ENCODE results near the gene DNMT1. TPM values are rescaled to one million over a fixed set of nuclear protein-coding genes. Genes with fewer than 3 reads are reported as not detected.

DNMT1 gene
- total RNA-seq, 2 donors from 2014 or later, result 57.5 to 61.2 TPM

- peaks cover 39% of the 10 kb centered on the region for H3K36me3 ChIP-seq
- DNase-seq (ENCODE audit: low spot score), result peak; percentile 98
- H3K27ac ChIP-seq, result peak within 1 kb of the TSS; percentile 17 to 58
- no peaks in the 10 kb centered on the region for H3K9me3 ChIP-seq
- H3K27me3 ChIP-seq (replicated peaks; ENCODE audit: insufficient read depth), result no peaks in the 10 kb centered on the region
- H3K4me3 ChIP-seq, result peak within 1 kb of the TSS; percentile 82
- H3K4me1 ChIP-seq (ENCODE audit: control insufficient read depth in 1 of 2, low read depth in 2 of 2), result peaks cover 6 to 14% of the 10 kb centered on the region in 2 donors
- no peak for TF ChIP-seq CTCF (IDR thresholded peaks at IDR 0.05)
- ATAC-seq (ENCODE audit: insufficient number of reproducible peaks, low FRiP score, low read depth), result peak; percentile 78
Measured at GRCh38 chr19:10106100-10106936, 88.4 kb downstream of the DNMT1 start, which contains the start of gene PPAN. TSS of gene PPAN (plus strand) at chr19:10106362. CDS start at chr19:10106395, 33 bp downstream.

GRCh38 chr19:10105509-10106099, 89.1 kb downstream of the DNMT1 start:
- H3K4me1 ChIP-seq (ENCODE audit: control insufficient read depth in 1 of 2, low read depth in 2 of 2), result peaks cover 6 to 14% of the 10 kb centered on the region in 2 donors
- no peaks in the 10 kb centered on the region for H3K9me3 ChIP-seq
- H3K27me3 ChIP-seq (replicated peaks; ENCODE audit: insufficient read depth), result no peaks in the 10 kb centered on the region
- no peak overlapping the region for H3K27ac ChIP-seq
- no peak for ATAC-seq (ENCODE audit: insufficient number of reproducible peaks, low FRiP score, low read depth)
- H3K4me3 ChIP-seq, result peak overlapping the region; percentile 82
- peaks cover 34% of the 10 kb centered on the region for H3K36me3 ChIP-seq
- no peak for TF ChIP-seq CTCF (IDR thresholded peaks at IDR 0.05)
- DNase-seq (ENCODE audit: low spot score), result no peak

GRCh38 chr19:10104665-10105508, 89.9 kb downstream of the DNMT1 start:
- no peak for TF ChIP-seq CTCF (IDR thresholded peaks at IDR 0.05)

GRCh38 chr19:10104130-10104513, 90.6 kb downstream of the DNMT1 start:
- no peak for ATAC-seq (ENCODE audit: insufficient number of reproducible peaks, low FRiP score, low read depth)
- Histone ChIP-seq H3K27ac (no peak overlapping the region), H3K4me1 (ENCODE audit: control insufficient read depth in 1 of 2, low read depth in 2 of 2) (peaks cover 6 to 14% of the 10 kb centered on the region in 2 donors), H3K27me3 (replicated peaks; ENCODE audit: insufficient read depth) (no peaks in the 10 kb centered on the region), H3K36me3 (peaks cover 19% of the 10 kb centered on the region), H3K4me3 (no peak overlapping the region), H3K9me3 (no peaks in the 10 kb centered on the region)
- no peak for TF ChIP-seq CTCF (IDR thresholded peaks at IDR 0.05)
- DNase-seq (ENCODE audit: low spot score), result no peak

More at GRCh38 chr19:10104665-10105508, 89.9 kb downstream of the DNMT1 start:
- Histone ChIP-seq H3K27me3 (replicated peaks; ENCODE audit: insufficient read depth) (no peaks in the 10 kb centered on the region), H3K9me3 (no peaks in the 10 kb centered on the region), H3K36me3 (peaks cover 26% of the 10 kb centered on the region), H3K4me1 (ENCODE audit: control insufficient read depth in 1 of 2, low read depth in 2 of 2) (peaks cover 6 to 14% of the 10 kb centered on the region in 2 donors), H3K4me3 (no peak overlapping the region), H3K27ac (no peak overlapping the region)
- no peak for ATAC-seq (ENCODE audit: insufficient number of reproducible peaks, low FRiP score, low read depth)
- no peak for DNase-seq (ENCODE audit: low spot score)

All from thoracic aorta (tissue), 2 donors.